AG04449 (cell line): ENCODE data around the gene DENND1A.

ENCODE experiments used
- CTCF ChIA-PET: fragments of 350-600 bp; formaldehyde crosslinking; extraction: SDS; loops from one replicate; lab custom pipeline; 2021; ENCODE audit warnings: antibody characterized with exemption; lab: Yijun Ruan, JAX
- POLR2A ChIA-PET: fragments of 400-600, 350-600 bp; formaldehyde crosslinking; extraction: SDS; loops from one replicate; lab custom pipeline; 2020; ENCODE audit warnings: antibody characterized with exemption, inconsistent platforms; lab: Yijun Ruan, JAX
- DNase-seq: peaks from one replicate; pipeline ENCODE4 v3.0.0-alpha.2; 2010; ENCODE audit warnings: low read depth, low spot score
- H3K4me3 ChIP-seq: 2 replicates; pipeline ENCODE4 v1.5.1; 2011; ENCODE audit warnings: low read depth, mild to moderate bottlenecking, control low read depth, low read length
- CTCF ChIP-seq: IDR thresholded peaks from one replicate; pipeline ENCODE4 v1.5.1; 2011; ENCODE audit warnings: mild to moderate bottlenecking, moderate library complexity, low read length, control low read depth, inconsistent platforms; ENCODE audit not compliant: insufficient read depth; ENCODE audit errors: missing control alignments

DENND1A gene

GRCh38 chr9:123716339-123716945 is 213.5 kb downstream of the DENND1A start:
- POLR2A ChIA-PET, result no interaction called here
- CTCF ChIA-PET, result interaction anchor here (0.6 to 2.8 kb wide), 2 partner anchors 8 to 50 kb away, joined by 3 to 9 read pairs; no protein-coding TSS in a partner anchor
- no peak for TF ChIP-seq CTCF
- no peak overlapping the region for H3K4me3 ChIP-seq
- no peak for DNase-seq

GRCh38 chr9:123715258-123715657 is 214.7 kb downstream of the DENND1A start:
- no peak for DNase-seq
- POLR2A ChIA-PET, result no interaction called here
- CTCF ChIA-PET, result interaction anchor here (0.8 to 2.8 kb wide), 2 partner anchors 9 to 326 kb away, joined by 3 to 9 read pairs; no protein-coding TSS in a partner anchor
- no peak overlapping the region for H3K4me3 ChIP-seq
- no peak for TF ChIP-seq CTCF

GRCh38 chr9:123713282-123713681 is 216.6 kb downstream of the DENND1A start:
- DNase-seq, result no peak
- no peak overlapping the region for H3K4me3 ChIP-seq
- TF ChIP-seq CTCF, result no peak
- ChIA-PET CTCF (interaction anchor here (1.4 kb wide), 1 partner anchor 11 kb away, joined by 7 read pairs; no protein-coding TSS in a partner anchor), POLR2A (no interaction called here)

- CTCF ChIA-PET, result interaction anchor here (1.4 kb wide), 1 partner anchor 12 kb away, joined by 7 read pairs; no protein-coding TSS in a partner anchor
- no peak for TF ChIP-seq CTCF
- no peak for DNase-seq
- POLR2A ChIA-PET, result no interaction called here
- no peak overlapping the region for H3K4me3 ChIP-seq
These were observed 217.5 kb downstream of the DENND1A start for GRCh38 chr9:123712399-123712798.

- no peak for TF ChIP-seq CTCF
- CTCF ChIA-PET, result interaction anchor here (0.6 kb wide), 1 partner anchor 15 kb away, joined by 3 read pairs; no protein-coding TSS in a partner anchor
- DNase-seq, result peak; percentile 90
- H3K4me3 ChIP-seq, result no peak overlapping the region
- POLR2A ChIA-PET, result no interaction called here
These were observed 219.6 kb downstream of the DENND1A start for GRCh38 chr9:123710299-123710698.

- ChIA-PET POLR2A (no interaction called here), CTCF (no interaction called here)
- TF ChIP-seq CTCF, result no peak
- no peak for DNase-seq
- no peak overlapping the region for H3K4me3 ChIP-seq
These were observed 227.4 kb downstream of the DENND1A start for GRCh38 chr9:123702483-123702882.
